ENCODE data around the gene FTH1.
"Not testable (repeated sequence)": the region's sequence is repeated elsewhere in the genome, so short reads cannot be mapped to it uniquely, and the experiment has no call there.

The FTH1 gene
- 596 to 1,219 (median 723) reads per million in 4 donors for total RNA-seq

DNA sequence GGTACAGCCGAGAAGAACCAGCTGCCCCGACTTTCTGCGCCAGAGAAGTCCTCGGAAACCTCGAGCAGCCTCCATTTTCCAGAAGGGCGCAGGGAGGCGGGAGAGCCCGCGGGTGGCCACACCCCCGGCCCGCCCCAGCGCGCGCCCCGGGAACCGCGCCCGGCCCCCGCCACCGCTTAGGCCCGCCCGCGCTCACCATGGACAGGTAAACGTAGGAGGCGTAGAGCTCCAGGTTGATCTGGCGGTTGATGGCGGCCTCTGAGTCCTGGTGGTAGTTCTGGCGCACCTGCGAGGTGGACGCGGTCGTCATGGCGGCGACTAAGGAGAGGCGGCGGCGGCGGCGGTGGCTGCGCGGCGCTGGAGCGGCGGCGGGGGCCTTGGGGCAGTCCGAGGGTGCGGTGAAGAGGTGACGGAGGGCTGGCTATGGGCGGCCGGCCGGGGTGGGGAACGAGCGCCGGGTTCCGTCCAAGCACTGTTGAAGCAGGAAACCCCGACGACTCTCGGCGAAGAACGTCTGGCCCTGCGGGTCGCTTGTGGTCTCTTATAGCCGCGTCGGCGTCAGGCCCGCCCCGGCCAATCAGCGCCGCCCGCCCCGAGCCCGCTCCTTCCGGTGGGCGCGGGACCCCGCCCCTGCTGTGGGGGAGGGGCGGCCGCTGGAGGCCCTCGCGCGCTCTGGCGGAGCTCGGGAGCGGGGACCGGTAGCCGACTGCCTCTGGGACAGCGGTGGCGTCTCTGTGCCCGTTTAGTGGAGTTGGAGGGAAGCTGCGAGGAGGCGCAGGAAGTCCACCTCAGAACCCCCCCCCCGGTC, at the start of gene FTH1:
FTH1 (minus strand) TSS at position 519 of the 808 bp plus-strand sequence; CDS start at position 310, 209 bp downstream.
- peak; percentile 80 to 93 (median 86) for DNase-seq

DNA sequence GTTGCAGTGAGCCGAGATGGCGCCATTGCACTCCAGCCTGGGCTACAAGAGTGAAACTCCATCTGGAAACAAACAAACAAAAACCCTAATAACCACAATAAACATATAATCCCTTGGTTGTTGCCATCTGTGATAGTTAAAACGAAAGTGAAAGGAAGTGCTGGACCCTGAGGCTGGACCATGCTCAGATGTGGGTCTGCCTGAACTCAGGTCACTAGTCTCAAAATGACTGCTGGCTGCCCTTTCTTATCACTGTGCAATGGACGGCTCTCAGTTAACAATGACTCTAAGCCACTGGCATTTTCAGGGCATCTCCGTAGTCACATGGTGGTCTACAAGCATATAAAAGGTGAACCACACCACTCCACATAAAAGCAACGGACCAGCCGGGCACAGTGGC, 48.2 kb upstream of the FTH1 start:
- no peak for DNase-seq

DNA sequence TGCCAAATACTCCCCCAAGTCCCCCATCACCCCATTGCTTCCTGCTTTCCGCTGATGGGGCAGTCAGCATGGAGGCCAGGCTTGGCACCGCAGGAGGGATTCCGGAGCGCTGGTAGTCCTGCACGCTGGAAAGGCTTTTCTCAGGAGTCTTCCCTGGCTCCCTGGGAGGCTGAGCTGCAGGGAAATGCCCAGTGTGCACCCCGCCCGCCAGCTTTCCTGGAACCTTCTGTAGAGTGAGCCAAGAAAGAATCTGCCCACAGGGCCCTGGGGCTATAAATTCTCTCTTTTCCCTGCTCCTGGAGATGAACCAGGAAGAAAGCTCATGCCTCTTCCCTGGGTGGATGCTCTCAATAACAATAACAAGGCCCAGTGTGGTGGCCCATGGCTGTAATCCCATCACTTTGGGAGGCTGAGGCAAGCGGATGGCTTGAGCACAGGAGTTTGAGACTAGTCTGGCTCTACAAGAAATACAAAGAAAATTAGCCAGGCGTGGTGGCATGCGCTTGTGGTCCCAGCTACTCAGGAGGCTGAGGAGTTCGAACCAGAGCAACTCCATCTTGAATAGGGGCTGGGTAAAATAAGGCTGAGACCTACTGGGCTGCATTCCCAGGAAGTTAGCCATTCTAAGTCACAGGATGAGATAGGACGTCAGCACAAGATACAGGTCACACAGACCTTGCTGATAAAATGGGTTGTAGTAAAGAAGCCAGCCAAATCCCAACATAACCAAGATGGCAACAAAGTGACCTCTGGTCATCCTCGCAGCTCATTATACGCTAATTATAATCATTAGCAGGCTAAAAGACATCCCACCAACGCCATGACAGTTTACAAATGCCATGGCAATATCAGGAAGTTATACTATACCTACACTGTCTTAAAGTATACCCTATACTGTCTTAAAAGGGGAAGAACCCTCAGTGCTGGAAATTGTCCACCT, 46.4 kb upstream of the FTH1 start:
- no peak for DNase-seq

DNA sequence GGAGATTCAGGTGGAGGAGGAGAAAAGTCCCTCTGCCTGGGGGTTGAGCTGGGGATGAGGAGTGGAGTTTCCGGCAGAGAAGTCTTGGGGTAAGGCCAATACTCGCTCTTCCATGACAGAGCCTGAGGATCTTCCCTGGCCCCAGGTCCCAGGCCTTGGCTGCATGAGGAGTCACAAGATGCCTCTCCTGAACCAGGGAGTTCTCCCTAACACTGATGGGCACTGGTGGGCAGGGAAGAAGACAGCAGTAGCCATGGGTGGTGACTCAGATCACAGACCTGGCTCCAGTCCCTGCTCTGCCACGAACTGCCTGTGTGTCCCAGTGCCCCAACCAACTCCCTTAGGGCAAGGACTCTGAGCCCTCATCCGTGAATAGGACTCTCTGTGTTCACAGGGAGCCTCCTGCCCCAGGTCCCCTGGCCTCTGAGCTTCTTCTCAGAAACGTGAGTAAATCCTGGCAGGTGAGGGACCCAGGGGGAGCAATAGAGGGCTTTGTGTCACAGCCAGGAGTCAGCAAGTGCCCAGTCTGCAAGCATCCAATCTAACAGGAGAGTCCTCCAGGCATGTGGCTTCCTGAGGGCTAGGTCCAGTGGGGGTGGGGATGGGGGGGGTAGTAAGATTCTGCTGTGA, 45.5 kb upstream of the FTH1 start:
- no peak for DNase-seq

DNA sequence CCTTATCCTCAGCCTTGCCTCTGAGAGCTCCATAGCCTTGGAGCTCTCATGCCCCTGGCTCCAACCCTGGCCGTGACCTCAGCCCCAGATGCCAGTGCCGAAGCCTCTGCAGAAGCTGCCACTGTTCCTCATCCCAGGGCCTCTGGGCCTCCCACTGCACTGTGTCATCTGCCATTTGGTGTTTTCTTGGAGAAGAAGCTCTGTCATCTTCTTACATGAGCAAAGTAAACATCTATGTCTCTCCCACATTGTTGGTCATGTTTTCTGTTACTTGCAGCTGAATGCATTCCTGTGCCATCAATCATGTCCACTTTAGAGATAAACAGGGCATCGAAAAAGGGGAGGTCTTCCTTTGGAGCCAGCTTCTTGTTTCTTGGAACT, 45.0 kb upstream of the FTH1 start:
- DNase-seq = no peak

DNA sequence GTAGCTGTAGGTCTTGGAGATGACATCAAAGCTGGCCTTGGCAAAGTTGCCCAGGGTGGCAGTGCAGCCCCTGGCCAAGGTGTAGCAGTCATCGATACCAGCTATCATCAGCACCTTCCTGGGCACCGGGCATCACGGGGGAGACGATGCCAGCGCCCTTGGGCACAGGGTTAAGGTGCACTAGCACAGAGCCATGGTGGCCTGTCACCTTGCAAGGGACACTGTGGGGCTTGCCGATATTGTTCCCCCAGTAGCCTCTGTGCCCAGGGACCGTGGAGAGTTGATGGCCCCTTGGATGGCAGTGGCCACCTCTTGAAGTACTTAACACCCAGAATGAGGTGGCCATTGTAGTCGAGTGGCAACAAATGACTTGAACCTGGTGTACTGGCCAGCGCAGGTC, 44.4 kb upstream of the FTH1 start:
- DNase-seq = no peak

DNA sequence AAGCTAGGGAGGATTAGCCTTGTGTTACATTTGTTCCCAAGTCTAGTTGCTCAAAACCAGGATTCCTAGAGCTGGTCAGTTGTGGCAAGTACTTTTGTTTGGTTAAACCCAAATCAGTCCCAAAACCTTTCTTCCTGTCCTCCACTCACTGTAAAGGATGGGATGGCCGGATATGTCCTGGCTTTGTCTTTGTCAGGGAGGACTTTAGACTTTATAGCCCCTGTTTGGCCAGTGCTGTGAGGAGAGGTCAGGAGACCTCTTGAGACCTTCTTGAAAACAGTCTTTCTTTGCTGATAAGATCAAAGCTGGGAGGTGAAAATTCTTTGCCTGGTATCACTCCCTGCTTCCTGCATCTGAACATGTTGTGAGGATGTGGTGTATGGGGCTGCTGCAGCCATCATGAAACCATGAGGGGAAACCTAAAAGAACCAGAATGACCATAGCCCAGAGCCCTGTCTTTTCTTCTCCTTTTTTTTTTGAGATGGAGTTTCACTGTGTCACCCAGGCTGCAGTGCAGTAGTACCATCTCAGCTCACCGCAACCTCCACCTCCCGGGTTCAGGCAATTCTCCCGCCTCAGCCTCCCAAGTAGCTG, 43.6 kb upstream of the FTH1 start:
- DNase-seq = no peak

DNA sequence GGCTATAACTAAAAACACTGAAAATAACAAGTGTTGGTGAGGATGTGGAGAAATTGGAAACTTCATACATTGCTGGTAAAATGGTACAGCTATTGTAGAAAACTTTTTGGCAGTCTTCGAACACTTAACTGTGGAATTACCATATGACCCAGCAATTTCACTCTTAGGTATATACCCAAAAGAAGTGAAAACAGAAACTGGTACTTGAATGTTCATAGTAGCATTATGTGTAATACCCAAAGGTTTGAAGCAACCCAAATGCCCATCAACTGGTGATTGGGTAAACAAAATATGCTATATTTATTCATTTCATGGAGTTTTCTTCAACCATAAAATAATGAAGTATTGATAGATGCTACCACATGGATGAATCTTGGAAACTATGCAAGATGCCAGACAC, 40.8 kb upstream of the FTH1 start:
- no peak for DNase-seq

DNA sequence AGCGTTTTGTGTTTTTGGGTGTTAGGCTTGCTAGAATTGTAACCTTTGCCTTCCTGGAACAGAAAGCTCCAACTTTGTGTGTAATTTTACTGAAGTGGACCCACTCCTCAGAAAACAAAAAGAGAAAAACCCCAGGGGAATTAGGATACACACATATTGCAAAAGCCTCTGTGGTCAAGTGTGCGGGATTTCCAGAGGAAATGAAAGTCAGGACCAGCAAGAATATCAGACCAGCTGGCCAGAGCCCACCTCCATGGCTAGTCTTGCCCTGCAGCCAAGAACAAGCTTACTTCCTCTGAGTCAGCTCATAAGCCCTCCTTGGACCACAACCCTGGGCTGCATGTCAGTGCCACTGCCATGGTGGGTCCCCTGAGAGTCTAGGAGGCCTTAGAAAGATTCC, 37.0 kb upstream of the FTH1 start:
- DNase-seq = no peak

DNA sequence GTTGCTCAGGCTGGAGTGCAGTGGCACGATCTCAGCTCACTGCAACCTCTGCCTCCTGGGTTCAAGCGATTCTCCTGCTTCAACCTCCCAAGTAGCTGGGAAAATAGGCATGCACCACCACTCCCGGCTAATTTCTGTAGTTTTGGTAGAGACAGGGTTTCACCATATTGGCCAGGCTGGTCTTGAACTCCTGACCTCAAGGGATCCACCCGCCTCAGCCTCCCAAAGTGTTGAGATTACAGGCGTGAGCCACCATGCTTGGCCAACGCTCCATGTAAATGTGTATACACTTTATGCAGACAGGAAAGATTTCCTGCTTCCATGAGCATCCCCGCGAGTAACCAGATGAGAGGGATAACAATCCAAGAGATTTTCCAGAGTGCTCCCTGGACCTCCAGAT, 34.8 kb upstream of the FTH1 start:
- DNase-seq = not testable (repeated sequence)

DNA sequence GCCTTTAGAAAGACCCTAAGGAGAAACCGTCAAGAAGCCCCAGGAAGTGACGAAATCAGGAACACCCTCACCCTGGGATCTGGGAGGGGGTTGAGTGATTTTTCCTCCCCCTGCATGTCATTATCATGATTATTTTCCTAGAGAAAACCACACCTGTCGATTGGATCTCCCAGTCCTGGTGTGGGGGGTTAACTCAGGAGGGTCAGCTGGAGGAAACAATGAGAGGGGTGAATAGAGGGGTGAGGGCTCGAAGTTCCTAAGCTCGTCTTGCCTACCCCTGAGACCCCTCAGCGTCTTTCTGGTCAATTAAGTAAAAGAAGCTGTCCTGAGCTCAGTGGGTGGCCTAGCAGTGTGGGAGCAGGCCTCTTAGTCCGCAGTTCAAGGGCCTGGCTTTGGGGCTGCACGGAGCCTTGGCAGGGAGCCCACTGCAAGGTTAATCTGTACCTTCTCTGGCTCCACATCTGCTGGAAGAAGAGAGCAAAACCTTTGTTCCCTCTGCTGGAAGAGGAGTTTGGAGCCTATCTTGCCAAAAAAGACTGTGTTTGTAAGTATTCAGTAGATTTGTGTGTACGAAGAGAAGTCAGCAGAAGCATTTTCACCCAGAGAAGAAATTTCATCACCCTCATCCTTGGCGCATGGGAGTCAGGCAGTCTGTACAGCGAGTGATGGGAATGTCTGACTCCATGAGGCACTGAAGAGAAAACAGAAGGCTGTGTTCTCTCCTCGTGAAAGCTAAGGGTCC, 34.2 kb upstream of the FTH1 start:
- no peak for DNase-seq

DNA sequence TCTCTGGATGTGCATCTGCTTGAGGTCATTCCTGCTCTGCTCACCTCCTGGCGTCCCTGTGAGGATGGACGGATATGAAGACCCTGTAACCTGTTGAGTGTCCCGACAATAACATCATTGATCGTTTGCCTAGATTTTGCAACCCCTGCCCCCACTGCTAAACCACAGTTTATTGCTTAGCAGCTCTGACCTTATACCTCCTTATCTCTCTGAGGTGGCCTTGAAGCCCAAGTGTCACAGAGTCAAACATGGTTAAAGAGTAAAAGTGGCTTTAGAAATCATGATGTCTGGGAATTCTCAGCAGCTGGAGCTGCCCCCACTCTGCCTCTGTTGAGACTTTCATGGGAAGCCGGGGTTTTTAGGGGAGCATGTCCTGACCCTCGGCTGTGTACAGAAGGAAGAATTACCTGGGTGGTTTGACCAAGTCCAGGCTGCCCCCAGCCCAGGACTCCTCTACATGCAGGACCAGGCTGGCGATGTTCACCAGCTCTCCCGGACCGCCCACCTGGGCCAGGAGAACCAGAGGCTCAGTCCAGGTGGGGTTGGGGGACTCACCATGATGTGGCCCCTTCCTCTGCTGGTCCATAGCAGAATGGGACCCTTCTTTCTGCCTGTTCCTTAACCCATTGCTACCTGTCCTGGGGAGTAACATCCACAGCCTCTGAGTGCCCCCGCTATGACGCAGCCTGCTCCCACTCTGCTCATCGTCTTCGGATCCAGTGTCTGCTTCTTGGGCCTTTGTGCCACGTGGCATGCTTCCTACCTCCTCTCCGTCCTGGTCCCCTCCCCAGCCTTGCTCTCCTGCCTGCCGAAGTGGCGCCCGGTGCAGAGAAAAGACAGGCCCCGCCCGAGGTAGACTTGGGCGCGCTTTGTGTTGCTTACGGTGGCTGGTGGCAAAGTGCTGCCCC, 33.4 kb upstream of the FTH1 start:
- DNase-seq = no peak

DNA sequence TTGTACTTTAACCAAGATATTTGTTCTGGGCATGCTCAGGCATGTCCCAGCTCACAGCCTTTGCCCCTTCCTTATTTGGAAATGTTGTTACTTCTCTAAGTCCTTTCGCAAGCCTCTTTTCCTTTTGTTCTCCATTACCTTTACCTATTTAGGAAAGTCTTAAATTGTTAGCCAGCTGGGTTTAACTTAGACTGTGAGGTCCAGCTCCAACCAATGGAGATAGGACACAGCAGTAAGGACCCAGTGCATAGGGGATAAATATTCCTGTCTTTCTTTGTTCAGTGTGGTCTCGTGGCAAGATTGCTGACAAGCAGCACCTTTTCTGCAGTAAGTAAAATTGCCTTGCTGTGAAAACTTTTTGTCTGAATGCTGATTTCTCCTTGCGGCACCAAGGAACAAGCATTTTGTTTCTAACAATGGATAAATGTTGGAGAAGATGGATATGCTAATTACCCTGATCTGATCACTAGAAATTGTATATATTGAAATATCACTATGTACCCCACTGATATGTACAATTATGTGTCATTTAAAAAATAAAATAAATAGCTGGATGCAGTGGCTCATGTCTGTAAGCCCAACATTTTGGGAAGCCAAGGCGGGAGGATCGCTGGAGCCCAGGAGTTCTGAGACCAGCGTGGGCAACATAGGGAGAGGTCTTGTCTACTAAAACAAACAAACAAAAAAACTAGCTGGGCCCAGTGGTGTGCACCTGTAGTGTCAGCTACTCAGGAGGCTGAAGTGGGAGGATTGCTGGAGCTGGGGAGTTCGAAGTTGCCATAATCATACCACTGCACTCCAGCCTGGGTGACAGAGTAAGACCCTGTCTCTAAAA, 31.9 kb upstream of the FTH1 start:
- DNase-seq = no peak

DNA sequence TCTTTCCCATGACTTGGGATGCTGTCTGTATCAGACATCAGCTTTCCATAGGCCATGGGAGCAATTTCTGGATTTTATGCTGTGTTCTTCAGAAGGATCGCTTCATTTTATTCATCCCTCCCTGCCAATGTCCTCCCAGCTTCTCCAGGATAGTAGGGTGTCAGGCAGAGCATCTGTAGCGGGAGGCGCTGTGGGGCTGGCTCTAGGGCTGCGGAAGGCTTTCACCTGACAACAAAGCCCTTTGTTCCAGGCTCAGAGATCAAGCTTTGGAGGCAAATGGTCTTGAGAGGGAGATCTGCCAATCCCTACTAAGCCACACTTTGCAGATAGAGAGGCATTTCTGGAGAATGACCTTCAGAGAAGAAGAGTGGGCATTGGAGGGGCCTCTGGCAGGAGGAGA, 29.5 kb upstream of the FTH1 start:
- no peak for DNase-seq

DNA sequence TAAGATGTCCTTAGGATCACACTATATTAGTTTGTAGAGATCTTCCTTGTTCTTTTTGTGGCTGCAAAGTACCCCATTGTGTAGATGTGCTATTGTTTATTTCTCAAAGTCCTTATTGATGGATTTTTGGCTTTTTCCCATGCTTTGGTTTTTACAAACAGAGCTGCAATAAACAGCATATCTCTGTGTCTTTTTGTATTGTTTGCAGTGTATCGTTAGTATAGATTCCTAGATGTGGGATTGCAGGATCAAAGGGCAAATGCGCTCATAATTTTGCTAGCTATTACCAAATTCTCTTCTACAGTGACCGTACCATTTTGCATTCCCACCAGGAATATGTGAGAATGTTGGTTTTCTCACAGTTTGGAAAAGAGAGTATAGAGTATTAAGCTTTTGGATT, 27.5 kb upstream of the FTH1 start:
- no peak for DNase-seq

DNA sequence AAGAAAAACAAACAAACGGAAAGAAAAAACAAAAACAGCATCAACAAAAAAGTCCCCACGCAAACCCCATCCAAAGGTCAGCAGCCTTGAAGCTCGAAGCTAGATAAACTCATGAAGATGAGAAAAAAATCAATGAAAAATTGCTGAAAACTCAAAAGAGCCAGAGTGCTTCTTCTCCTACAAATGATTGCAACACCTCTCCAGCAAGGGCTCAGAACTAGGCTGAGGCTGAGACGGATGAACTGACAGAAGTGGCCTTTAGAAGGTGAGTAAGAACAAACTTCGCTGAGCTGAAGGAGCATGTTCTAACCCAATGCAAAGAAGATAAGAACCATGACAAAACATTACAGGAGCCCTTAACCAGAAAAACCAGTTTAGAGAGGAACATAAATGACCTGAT, 18.4 kb upstream of the FTH1 start:
- DNase-seq = no peak

DNA sequence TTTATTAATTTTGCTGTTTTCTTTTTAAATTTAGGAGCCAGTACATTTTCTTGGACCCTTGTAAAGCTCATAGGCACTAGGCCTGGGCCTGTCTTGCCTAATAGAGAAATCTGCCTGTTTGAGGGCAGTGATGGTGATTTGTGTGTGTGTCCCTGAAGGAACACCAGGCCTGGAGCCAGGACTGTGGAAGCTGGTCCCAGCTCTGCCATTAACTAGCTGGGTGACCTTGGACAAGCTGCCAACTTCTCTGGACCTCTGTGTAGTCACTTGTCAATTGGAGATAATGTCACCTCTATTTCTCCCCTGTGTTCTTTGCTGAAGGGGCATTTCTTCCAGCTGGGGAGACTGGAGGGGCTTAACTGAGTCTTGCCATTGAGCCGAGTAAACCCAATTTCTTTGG, 16.0 kb upstream of the FTH1 start:
- DNase-seq = no peak

DNA sequence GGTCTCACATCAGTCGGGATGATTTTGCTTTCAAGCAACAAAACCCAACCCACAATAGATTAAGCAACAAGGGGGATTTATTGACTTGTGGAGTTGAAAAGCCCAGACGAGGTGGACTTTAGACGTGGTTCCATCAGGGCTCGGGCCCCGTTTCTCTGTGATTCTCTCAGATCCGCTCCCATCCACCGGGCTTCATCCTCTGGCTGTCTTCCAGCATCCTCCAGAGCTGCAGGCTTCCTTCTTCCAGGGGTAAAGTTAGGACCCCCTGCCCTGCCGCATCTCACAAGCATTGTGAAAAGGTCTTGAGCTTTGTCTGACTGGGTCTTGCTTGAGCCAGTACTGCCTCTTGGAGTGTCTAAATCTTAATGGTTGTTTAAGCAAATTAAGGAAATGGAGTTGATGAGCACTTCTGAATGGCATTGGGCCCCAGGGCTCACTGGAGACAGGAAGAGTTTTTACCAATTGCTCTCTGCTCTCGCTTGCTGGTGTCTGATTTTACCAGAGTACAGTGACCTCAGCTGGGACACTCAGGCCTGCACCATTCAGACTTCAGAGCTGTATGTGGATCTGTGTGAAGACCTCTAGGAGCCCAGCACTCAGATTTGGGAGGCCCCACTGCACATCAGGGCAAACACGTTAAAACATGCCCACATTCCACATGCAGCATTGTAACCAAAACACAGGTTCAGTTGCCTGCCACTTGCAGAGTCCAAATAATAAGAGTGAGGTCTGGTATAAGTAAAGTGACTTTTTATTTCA, 13.5 kb upstream of the FTH1 start:
- no peak for DNase-seq

All from T-helper 1 cell (primary cell).